SH-SY5Y (cell line): Measurements from ENCODE around the gene ZNF564.

ENCODE experiments used
- GATA2 ChIP-seq: IDR thresholded peaks from 2 replicates; pipeline ENCODE4 v1.6.1; 2011; ENCODE audit warnings: mild to moderate bottlenecking, low read depth, low read length
- GATA3 ChIP-seq: IDR thresholded peaks from 2 replicates; pipeline ENCODE4 v1.6.1; 2011; ENCODE audit warnings: low read depth, mild to moderate bottlenecking, low read length, moderate library complexity

GRCh38 chr19:12567951-12568350 is 16.7 kb upstream of the ZNF564 start:
- no peak for TF ChIP-seq GATA2
- TF ChIP-seq GATA3: no peak
